Kasumi-1 (cell line): ENCODE measurements around the gene DNAH8.
"Not testable (repeated sequence)": the region's sequence is repeated elsewhere in the genome, so short reads cannot be mapped to it uniquely, and the experiment has no call there.

Experiments used
- DNase-seq, 2 experiments: peaks; one replicate each; lab custom pipeline; 2025; lab: John Stamatoyannopoulos, UW

The DNAH8 gene

DNA sequence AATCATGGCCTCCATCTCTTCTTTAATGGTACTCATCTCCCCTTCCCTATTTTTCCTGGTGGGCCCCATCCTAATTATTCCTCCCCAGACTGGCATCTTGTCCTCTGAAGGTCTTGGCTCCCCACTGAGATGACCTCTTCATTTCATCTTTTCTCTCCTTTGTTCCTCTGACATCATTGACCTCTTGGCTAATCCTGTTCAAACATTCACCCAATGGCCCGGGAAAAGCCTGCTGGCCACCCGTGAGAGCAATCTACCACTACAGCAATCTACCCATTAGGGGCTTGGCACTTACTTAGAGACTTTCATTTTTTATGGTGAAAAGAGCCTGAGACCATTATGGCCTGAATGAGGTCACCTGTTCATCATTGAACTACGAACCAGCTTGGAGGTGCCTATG lies 130.8 kb downstream of the DNAH8 start:
- DNase-seq: no peak

DNA sequence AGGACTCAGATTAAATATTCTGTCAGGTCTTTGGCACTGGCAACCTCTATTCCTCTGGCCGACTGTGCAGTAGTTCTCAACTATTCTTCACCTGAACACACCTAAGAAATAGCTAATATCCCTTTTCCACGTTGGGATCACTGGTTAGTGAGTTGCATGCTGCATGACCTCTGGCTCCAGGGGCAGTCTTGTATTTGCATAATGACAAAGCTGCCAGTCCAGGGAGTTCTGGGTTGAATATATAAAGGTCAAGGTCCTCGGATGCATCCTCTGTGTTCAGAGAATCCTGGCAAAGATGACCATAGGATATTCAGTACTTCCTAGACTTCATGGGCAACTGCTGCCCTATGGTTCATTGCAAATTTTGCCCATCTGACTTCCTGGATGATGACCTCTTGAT lies 131.2 kb downstream of the DNAH8 start:
- no peak for DNase-seq

DNA sequence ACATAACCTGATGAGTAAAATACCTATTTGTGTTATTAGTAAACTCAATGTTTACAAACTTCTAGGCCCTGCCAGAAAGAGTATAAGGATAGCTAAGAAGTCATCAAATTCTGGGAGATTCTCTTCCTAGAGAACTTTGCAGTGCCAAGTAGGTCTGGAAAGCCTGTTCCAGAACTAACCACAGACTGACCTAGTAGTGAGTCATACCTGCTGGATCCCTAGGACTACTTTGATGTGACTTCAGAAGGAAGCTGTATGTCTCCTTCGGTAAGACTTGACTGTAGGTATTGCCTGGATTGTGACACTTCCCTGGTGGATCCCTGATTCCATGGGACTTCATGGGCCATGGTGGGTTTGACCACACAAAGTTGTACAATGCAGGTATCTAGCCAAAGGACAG lies 131.7 kb downstream of the DNAH8 start:
- no peak for DNase-seq

- DNase-seq: no peak
These were observed 132.4 kb downstream of the DNAH8 start for GRCh38 chr6:38847497-38847896.

DNA sequence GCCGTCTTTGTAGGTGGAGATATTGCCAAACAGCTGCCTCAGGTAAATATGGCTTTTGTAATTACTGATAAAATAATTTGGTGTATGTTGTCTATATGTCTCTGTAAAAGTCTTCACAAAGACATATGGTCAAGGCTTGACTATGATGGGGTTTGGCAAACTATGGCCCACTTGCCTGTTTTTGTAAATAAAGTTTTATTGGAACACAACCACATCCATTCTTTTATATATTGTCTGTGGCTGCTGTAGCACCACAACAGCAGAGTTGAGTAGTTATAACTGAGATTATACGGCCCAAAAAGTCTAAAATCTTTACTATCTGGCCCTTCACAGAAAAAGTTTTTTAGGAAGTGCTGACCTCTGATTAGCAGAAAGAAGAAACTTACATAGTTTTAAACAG lies 133.6 kb downstream of the DNAH8 start:
- no peak for DNase-seq

DNA sequence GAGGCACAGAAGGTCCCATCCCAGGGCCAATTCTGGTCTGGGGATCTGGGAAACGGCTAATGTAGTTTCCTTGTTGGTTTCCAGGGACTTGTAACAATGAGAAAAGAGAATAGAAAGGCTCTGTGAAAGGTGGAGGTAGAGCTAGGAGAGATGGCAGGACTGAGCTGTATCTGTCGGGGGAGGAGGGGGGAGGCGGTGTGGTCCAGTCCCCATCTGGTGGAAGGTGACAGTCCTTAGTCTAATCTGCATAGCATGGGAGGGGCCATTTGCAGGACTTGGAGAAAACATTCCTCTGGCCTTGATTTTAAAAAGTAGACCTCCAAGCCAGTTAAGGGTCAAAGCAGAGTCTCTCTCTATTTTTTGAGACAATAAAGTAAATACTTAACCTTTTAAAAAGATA lies 137.1 kb downstream of the DNAH8 start:
- DNase-seq: no peak

DNA sequence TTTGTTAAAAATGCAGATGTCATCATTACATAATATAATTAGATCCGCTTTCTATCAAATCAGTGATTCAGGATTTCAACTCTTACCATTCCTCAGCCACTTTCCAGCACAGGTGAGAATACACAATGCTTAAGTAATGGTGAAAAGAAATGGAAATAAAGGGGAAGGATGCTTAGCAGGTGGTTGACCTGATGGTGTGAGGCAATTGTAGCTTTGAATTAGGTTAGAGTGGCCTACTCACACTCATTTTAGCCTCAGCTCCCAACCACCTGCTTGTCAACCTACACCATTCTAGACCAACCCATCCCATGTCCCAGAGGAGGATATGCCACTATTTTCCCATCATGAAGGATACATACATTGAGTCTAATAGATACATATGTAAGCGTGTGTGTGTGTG lies 138.1 kb downstream of the DNAH8 start:
- no peak for DNase-seq

- DNase-seq: no peak
These were observed 141.4 kb downstream of the DNAH8 start for GRCh38 chr6:38856492-38856891.

GRCh38 chr6:38857815-38858214 lies 142.7 kb downstream of the DNAH8 start:
- no peak for DNase-seq

DNA sequence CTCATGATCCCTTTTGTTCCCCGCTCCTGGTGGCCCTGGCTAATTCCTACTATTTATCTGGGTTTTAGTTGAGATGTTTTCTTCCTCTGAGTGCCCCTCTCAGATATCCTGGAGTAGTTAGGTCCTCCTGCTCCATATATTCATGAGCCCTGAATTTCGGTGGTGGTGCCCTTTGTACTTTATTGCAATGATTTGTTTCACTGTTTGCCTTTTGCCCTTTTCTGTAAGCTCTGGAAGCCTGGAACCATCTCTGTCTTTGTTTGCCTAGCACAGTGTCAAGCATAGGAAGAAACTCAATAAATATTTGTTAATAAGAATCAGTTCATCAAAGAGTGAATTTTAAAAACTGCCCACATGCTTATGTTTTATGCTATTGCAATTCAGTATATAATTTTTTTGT lies 144.9 kb downstream of the DNAH8 start:
- no peak for DNase-seq

DNA sequence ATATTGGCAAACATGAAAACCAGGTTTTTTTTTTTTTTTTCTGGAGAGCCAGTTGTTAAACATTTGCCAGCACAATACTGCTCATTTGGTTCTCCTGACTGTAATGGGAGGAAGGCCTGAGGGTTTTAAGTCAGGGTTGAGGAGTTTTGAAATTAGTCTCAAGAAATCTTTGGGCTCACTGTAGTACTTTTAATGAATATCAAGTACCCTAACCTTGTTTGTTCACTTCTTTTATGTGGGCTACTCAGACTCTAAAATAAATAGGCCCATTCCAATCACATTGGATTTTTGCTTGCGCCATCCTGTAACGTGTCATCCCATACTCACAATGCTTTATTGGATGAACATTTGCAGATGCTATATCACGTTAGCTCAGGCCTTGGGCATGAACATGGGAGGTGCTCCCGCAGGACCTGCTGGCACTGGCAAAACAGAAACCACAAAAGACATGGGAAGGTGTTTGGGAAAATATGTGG lies 146.9 kb downstream of the DNAH8 start:
- no peak for DNase-seq

GRCh38 chr6:38865521-38866174 lies 150.5 kb downstream of the DNAH8 start:
- DNase-seq: no peak

GRCh38 chr6:38867726-38868125 lies 152.6 kb downstream of the DNAH8 start:
- DNase-seq: no peak

GRCh38 chr6:38871741-38872568 lies 156.8 kb downstream of the DNAH8 start:
- DNase-seq: peak; percentile 53 to 60

GRCh38 chr6:38873001-38873400 lies 157.9 kb downstream of the DNAH8 start:
- no peak for DNase-seq

GRCh38 chr6:38873816-38874215 lies 158.7 kb downstream of the DNAH8 start:
- not testable (repeated sequence) for DNase-seq

- peak; percentile 79 for DNase-seq
These were observed 161.4 kb downstream of the DNAH8 start for GRCh38 chr6:38876475-38876874.

- no peak for DNase-seq
These were observed 162.6 kb downstream of the DNAH8 start for GRCh38 chr6:38877721-38878120.

- no peak for DNase-seq
These were observed 167.0 kb downstream of the DNAH8 start for GRCh38 chr6:38882157-38882556.

DNA sequence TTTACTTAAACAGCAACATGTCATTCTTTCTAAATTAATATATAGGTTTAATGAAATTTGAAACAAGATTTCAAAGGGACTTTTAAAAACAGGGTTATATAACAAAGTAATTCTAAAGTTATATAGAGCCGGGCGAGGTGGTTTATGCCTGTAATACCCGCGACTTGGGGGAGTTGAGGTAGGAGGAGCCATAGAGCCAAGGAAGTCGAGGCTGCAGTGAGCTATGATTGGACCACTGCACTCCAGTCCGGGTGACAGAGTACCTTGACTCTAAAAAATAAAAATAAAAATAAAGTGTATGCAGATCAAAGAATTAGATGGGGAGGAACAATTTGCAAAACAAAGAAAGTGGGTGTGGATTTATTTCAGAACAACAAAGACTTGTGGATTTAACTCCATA lies 182.4 kb downstream of the DNAH8 start:
- no peak for DNase-seq

DNA sequence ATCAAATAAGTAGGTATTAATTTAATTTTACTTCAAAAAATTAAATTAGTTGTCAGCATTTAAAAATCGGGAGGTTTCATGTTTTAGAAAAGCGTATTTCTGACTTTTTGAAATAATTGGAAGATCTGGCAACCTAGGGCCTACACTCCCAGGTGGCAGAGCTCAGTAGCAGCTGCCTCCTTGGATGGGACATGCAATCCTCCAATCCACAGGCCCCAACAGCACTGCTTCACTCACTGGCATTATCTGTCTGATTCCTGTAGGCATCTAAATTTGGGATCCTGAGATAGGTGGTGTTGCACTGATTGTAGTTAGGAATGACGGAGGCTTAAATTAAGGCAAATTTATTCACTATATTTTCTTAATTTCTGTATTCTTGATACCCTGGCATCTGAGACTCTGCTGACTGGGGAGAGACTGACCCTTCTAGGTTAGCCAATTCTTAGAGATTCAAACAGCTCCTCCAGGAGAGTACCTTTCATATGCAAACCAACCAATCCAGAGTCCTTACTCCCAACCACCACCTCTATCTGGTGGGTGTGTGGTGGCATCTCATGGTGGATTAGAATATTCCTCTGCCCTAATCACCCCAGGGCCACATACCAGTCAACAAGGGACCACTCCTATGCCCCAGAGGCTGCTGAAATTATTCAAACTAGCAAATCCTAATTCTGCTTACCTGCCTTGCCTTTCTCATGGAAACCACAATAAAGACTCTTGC lies 186.9 kb downstream of the DNAH8 start:
- no peak for DNase-seq

DNA sequence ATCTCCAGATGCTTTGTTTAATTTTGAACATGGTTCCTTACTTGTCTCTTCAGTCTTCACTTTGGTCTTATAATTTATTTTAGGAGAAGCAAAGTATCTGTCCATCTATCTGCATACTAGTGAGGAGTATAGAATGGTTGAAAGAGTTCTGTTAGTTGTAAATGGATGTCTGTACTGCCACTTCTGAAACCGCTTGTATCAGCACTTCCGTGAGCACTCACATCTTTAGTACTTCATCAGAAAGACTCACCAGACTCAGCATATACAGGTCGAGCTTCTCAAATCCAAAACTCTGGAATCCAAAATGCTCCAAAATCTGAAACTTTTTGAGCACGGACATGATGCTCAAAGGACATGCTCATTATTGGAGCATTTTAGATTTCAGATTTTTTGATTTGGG lies 191.5 kb downstream of the DNAH8 start:
- DNase-seq: no peak

DNA sequence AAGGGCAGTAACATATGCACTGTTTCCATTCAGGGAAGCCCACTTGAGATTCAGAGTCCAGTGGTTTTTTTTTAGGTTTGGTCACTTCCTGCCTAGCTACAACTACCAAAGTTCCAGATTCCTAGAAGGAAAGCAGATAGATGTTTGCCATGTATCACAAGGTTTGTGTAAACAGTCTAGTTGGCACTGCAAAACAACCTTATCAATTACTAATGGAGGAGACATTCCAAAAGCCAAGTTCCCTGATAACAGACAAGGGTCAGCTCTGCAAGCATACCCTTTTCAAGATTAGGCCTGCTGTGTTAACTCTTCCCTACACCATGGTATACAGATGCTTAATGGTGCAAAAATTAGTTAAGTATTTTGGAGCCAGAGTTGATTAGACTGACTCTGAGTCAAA lies 192.2 kb downstream of the DNAH8 start:
- no peak for DNase-seq
